GF-D8 (cell line): Measurements from ENCODE around the gene ZW10.

Source experiments
- DNase-seq: peaks from one replicate; lab custom pipeline; 2025; lab: John Stamatoyannopoulos, UW

ZW10 gene

GRCh38 chr11:113697756-113698407 is 75.6 kb downstream of the ZW10 start:
- no peak for DNase-seq

- no peak for DNase-seq
Measured at GRCh38 chr11:113697111-113697510, 76.4 kb downstream of the ZW10 start.

GRCh38 chr11:113695207-113695606 is 78.3 kb downstream of the ZW10 start:
- no peak for DNase-seq

GRCh38 chr11:113694390-113694789 is 79.1 kb downstream of the ZW10 start:
- DNase-seq, result no peak

- no peak for DNase-seq
Measured at GRCh38 chr11:113693030-113693429, 80.5 kb downstream of the ZW10 start.

GRCh38 chr11:113690619-113691569 is 82.6 kb downstream of the ZW10 start:
- no peak for DNase-seq

- DNase-seq, result no peak
Measured at GRCh38 chr11:113689768-113690618, 83.5 kb downstream of the ZW10 start.

GRCh38 chr11:113685654-113686359 is 87.7 kb downstream of the ZW10 start:
- no peak for DNase-seq

GRCh38 chr11:113684496-113684895 is 89.0 kb downstream of the ZW10 start:
- no peak for DNase-seq

- DNase-seq, result no peak
Measured at GRCh38 chr11:113683481-113684046, 89.9 kb downstream of the ZW10 start.
